ENCODE data around the gene IL18.
"Not testable (repeated sequence)": the region's sequence is repeated elsewhere in the genome, so short reads cannot be mapped to it uniquely, and the experiment has no call there.

Gene IL18

GRCh38 chr11:112167145-112167544, 3.3 kb upstream of the IL18 start, which contains the start of gene TEX12:
TEX12 (plus strand) TSS chr11:112167372; CDS start chr11:112169269, 1,897 bp downstream.
- H3K27ac ChIP-seq, result no peak within 1 kb of the TSS
- no peak for TF ChIP-seq ZFX (IDR thresholded peaks at IDR 0.05; ENCODE audit: borderline replicate concordance)
- no peak for TF ChIP-seq CTCF (IDR thresholded peaks at IDR 0.05)

- TF ChIP-seq CTCF (IDR thresholded peaks at IDR 0.05) (no peak), ZFX (IDR thresholded peaks at IDR 0.05; ENCODE audit: borderline replicate concordance) (no peak)
- H3K27ac ChIP-seq, result no peak overlapping the region
Observed at GRCh38 chr11:112166562-112166961, 2.7 kb upstream of the IL18 start.

- TF ChIP-seq ZFX (IDR thresholded peaks at IDR 0.05; ENCODE audit: borderline replicate concordance) (no peak), CTCF (IDR thresholded peaks at IDR 0.05) (no peak)
- H3K27ac ChIP-seq, result no peak overlapping the region
Observed at GRCh38 chr11:112165049-112165448, 1.2 kb upstream of the IL18 start.

GRCh38 chr11:112162761-112163546, 940 bp downstream of the IL18 start:
- no peak for TF ChIP-seq ZFX (IDR thresholded peaks at IDR 0.05; ENCODE audit: borderline replicate concordance)
- no peak for TF ChIP-seq CTCF (IDR thresholded peaks at IDR 0.05)
- H3K27ac ChIP-seq, result no peak overlapping the region

GRCh38 chr11:112162200-112162599, 1.7 kb downstream of the IL18 start:
- not testable (repeated sequence) for H3K27ac ChIP-seq

GRCh38 chr11:112161012-112161411, 2.9 kb downstream of the IL18 start:
- TF ChIP-seq CTCF (IDR thresholded peaks at IDR 0.05), result no peak
- TF ChIP-seq ZFX (IDR thresholded peaks at IDR 0.05; ENCODE audit: borderline replicate concordance), result no peak
- no peak overlapping the region for H3K27ac ChIP-seq

GRCh38 chr11:112160091-112160848, 3.6 kb downstream of the IL18 start:
- no peak overlapping the region for H3K27ac ChIP-seq
- no peak for TF ChIP-seq ZFX (IDR thresholded peaks at IDR 0.05; ENCODE audit: borderline replicate concordance)
- TF ChIP-seq CTCF (IDR thresholded peaks at IDR 0.05), result no peak
